Mucosa of gallbladder (tissue), 1 donor: Measurements from ENCODE around the gene NMU. TPM values are rescaled to one million over a fixed set of nuclear protein-coding genes. Genes with fewer than 3 reads are reported as not detected.
"Not testable (repeated sequence)": the region's sequence is repeated elsewhere in the genome, so short reads cannot be mapped to it uniquely, and the experiment has no call there.

Experiments used
- DNase-seq: peaks from one replicate; pipeline ENCODE4 v3.0.0-alpha.2; 2020; ENCODE audit warnings: low spot score
- total RNA-seq: library from RNA; stranded (reverse); gene quantifications from one replicate; pipeline ENCODE4 v1.2.1, GENCODE V29; 2021
- donor health status: DM: no; HTN: no; CAD: no.

Gene NMU
- total RNA-seq, 1 donor from 2014 or later, result 0.75 TPM

DNA sequence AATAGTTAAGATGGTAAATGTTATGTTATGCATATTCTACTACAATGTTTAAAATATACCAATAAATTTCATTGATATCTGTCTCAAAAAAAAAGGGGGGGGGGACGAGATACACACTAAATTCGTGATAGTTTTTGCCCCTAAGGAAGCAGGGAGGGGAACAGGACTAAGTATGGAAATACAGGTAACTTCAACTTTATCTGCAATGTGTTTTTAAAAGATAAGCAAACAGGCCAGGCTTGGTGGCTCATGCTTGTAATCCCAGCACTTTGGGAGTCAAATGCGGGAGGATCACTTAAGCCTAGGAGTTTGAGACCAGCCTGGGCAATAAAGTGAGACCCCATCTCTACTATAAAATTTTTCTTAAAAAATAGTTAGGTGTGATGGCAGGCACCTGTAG, 76.0 kb downstream of the NMU start:
- no peak for DNase-seq

DNA sequence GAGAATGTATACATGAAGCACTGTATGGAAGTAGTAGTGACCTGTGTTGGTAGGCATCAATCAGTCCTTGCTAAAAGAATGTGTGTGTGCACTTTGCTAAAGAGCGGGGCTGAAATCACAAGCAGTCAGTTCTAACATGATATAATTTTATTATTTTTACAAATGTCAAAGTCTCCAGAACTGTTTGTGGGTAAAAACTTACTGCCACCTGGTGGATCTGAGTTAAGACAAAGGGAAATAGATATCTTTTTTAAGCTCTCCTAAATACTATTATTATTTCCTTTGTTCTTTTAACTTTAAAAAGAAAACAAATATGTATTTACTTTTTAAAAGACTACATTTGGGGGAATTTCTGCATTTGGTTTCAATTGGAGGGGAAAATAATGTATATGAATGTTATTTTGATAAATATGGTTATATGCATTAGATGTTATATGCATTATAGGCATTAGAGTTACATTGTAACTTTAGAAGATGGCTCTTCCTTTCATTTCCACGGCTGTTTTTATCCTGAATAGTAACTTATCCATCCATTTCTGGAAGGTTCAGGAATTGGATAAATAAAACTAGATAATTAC, 81.6 kb downstream of the NMU start:
- no peak for DNase-seq

DNA sequence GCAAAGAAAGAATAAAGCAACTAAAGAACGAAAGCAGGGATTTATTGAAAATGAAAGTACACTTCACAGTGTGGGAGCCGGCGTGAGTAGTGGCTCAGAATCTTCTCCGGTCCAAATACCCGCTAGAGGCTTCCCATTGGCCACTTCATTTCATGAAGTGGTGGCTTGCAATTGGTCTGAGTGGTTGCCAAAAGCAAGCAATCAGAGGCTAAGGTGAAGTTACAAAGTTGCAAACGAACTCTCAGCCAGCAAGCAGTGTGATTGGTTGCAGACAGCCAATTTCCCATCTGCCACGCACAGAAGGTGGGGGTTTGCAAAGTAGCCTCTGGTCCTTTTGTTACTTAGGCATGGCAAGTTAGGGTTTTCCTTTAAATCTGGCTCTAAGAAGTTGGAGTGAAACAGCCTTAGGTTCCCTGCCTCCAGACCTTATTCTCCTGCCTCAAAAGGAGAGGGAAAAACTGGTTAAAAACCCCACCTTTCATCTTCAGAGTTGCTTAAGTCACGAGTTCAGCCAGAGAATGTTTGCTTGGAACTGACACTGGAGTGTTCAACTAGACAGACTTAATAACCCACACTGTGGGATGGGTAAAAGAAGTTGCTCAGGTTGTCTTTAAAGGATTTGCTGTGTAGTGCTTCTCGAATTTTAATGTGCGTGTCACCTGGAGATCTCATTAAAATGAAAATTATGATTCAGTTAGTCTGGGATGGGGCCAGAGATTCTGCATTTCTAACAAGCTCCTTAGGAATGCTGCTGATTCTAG, 82.5 kb downstream of the NMU start:
- peak; percentile 12 for DNase-seq

DNA sequence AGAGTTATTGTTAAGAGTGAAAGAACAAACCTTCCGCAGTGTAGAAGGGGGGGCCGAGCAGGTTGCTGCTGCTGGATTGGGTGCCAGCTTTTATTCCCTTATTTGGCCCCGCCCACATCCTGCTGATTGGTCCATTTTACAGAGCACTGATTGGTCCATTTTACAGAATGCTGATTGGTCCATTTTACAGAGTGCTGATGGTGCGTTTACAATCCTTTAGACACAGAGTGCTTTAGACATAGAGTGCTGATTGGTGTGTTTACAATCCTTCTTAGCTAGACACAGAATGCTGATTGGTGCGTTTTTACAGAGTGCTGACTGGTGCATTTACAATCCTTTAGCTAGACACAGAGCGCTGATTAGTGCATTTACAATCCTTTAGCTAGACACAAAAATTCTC, 84.1 kb downstream of the NMU start:
- not testable (repeated sequence) for DNase-seq

DNA sequence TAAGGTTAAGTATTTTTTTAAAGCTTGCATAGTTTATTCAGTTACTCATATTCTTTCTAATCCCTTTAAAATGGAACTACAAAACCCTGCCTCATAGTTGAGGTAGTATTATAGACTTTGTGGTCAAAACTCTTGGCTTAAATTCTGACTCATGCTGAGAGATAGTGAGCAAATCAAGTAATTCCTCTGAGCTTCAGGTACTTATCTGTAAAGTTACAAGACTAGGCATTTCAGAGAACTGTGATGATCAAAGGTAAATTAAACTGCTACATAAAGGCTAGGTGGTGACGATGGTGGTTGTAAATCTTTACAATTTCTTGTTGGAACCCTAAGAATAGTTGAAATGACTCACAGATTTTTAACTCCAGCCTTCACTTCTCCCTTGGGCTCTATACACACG, 86.2 kb downstream of the NMU start:
- DNase-seq, result no peak

DNA sequence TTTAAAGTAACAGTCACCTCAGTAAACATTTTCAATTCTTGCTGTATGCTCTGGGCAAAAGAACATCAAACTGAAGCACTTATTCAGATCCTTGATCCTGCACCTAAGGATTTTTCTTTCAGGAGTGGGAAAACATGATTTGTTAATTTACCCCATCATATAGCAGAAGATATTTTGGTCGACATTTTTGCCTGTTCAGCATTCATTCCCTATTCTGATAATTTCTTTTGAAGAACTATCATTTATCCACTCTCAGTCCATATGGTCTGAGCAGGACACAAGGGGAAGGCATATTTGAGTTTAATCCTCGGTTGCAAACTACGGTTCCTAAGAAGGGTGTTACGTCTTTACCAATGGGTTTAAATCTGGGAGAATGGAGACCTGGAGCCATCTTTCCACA, 88.2 kb downstream of the NMU start:
- DNase-seq, result no peak

DNA sequence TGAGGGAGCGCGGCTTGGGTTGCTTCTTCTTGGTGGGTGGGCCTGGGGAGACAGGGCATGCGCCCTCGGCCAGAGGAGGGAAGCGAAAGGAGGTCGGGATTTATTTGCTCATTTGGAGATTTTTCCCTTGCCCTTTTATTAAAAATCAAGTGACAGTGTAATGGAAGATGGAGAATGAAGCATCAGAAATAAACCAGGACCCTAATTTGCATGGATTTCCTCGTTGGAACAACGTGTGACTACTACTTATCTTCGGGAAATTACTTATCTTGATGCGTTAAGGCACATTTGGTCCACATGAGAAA, 88.7 kb downstream of the NMU start:
- DNase-seq, result no peak

DNA sequence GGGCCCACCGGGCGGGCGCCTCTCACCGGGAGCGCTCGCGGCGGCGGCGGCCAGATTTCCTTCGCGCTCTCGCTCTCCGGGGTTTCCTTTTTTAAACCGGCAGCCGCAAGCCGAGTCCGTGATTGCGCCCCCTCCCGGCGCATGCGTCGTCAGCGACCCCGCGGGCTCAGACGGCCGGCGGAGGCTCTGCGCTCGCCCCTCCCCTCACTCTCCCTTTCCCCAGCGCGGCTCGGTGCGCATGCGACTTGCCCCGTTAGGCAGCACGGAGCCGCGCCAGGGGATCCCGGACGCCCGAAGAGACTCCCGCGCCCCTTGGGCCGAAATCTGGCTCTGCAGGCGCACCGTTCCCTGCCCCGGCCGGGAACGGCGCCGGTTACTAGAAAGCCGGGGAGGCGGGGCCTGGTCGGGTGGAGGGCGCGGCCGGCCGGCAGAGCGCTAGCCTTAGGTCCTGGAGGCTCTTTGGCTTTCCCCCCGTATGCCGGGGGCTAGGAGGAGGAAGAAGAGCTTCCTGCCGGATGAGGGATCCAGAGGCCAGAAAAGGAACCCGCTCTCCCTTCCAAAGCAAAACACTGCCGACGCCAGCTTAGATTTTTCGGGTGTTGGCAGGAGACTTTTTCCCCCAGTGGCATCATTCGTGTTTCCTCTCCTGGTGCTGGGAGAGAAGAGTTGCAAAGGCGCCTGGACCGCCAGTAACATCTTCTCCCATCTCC, 89.2 kb downstream of the NMU start, which contains the start of gene CLOCK:
TSS of gene CLOCK (minus strand) at position 154 of the 710 bp plus-strand sequence. CDS start 64,124 bp downstream, outside the sequence.
- peak; percentile 78 for DNase-seq

DNA sequence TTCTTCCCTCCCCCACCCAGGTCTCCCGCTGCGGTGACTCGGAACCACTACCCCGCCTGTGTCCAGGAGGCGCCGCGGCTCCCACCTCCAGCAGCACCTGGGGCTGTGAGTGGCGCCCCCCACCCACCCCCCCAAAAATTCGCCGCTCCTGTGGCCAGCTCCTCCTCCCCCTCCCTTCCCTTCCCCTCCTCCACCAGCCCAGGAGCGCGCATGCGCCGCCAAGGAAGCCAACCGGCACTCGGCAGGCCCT, 89.7 kb downstream of the NMU start:
- no peak for DNase-seq

DNA sequence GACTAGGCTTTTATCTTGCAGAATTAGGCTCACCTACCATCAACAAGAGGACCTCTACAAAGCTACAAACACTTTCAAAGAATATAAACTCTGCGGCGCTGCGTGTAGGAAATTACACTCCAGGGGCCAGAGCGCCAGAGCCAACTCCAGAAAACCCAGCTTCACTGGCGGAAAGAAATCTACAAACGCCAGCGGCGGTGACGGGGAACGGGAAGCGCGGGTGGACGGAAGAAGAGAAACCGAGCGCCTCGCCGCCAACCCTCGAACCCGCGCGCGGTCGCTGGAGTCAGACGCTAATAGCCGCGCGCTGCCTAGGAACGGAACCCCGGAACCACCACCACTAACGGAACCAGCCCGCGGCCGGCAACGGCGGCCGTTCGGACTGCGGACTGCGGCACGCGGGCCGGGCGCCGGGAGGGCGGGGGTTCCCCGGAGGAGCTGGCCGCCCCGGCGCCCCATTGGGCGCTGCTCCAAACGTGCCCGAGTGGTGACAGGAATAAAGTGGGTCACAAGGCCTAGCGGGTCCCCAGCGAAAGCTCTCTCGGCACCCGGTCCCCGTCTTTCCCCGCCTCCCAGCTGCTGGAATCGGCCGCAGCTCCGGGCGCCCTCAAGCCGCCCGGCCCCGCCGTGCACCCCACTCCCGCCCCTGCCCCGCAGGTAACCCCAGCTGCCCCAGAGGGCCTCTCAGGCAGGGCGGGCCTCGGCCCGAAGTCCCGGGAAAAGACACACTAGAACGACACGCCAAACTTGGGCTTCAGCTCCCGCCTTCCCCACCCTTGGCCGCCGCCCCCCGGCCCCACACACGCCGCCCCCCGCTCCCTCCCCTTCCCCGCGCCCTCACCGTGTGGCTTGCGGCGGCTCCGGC, 90.2 kb downstream of the NMU start:
- DNase-seq, result peak; percentile 79

Other genes starting within 250 kb of the NMU start
- 98.8 TPM for gene TMEM165, start 240.3 kb downstream of the NMU start, total RNA-seq
- 22.1 TPM for gene CLOCK, start 89.4 kb downstream of the NMU start, total RNA-seq
- not detected for gene PDCL2, start 44.1 kb downstream of the NMU start, total RNA-seq
- gene EXOC1L, start 183.5 kb upstream of the NMU start, total RNA-seq, result not detected
- 33.0 TPM for gene EXOC1, start 217.3 kb upstream of the NMU start, total RNA-seq